ENCODE measurements around the gene AKAP11.

Gene AKAP11

GRCh38 chr13:42361701-42362100, 89.7 kb downstream of the AKAP11 start:
- no peaks in the 10 kb centered on the region for H3K27me3 ChIP-seq (ENCODE audit: insufficient read depth, low read length, poor library complexity)
- no peak overlapping the region for H3K4me3 ChIP-seq (ENCODE audit: low read depth in 1 of 2, low read length in 2 of 2)
- no peak for TF ChIP-seq EZH2 (IDR thresholded peaks at IDR 0.05; ENCODE audit: borderline replicate concordance, low read depth, low read length, severe bottlenecking)
- no peak for TF ChIP-seq CTCF (IDR thresholded peaks at IDR 0.05; ENCODE audit: borderline replicate concordance, extremely low read depth, low read length, poor library complexity, severe bottlenecking)
- no peak for DNase-seq
- no peak overlapping the region for H2AFZ ChIP-seq (ENCODE audit: low read depth, low read length)
- no peak overlapping the region for H3K27ac ChIP-seq (ENCODE audit: low read length)
- no peaks in the 10 kb centered on the region for H3K36me3 ChIP-seq (ENCODE audit: insufficient read depth, low read length)
- no peak for ATAC-seq (ENCODE audit: insufficient read depth, low read depth)
- no peaks in the 10 kb centered on the region for H4K20me1 ChIP-seq (ENCODE audit: insufficient read depth, low read length)
- no peaks in the 10 kb centered on the region for H3K9me3 ChIP-seq (ENCODE audit: insufficient read depth, low read length, severe bottlenecking)
- H3K4me2 ChIP-seq (ENCODE audit: insufficient read depth, low read length), result no peak overlapping the region
- H3K79me2 ChIP-seq (ENCODE audit: insufficient read depth, low read length), result no peaks in the 10 kb centered on the region
- H3K9ac ChIP-seq (ENCODE audit: low read depth, low read length), result no peak overlapping the region
- peaks cover 7% of the 10 kb centered on the region; the same call in 1 of the 2 replicates for H3K4me1 ChIP-seq (ENCODE audit: insufficient read depth, low read length)

- no peak for DNase-seq
- no peak for TF ChIP-seq EZH2 (IDR thresholded peaks at IDR 0.05; ENCODE audit: borderline replicate concordance, low read depth, low read length, severe bottlenecking)
- TF ChIP-seq CTCF (IDR thresholded peaks at IDR 0.05; ENCODE audit: borderline replicate concordance, extremely low read depth, low read length, poor library complexity, severe bottlenecking), result peak; percentile 42
- peak; percentile 75 for ATAC-seq (ENCODE audit: insufficient read depth, low read depth)
- Histone ChIP-seq H3K9me3 (ENCODE audit: insufficient read depth, low read length, severe bottlenecking) (no peaks in the 10 kb centered on the region), H2AFZ (ENCODE audit: low read depth, low read length) (no peak overlapping the region), H3K4me1 (ENCODE audit: insufficient read depth, low read length) (peaks cover 16% of the 10 kb centered on the region), H3K4me3 (ENCODE audit: low read depth in 1 of 2, low read length in 2 of 2) (no peak overlapping the region), H3K79me2 (ENCODE audit: insufficient read depth, low read length) (no peaks in the 10 kb centered on the region), H3K4me2 (ENCODE audit: insufficient read depth, low read length) (no peak overlapping the region), H3K36me3 (ENCODE audit: insufficient read depth, low read length) (no peaks in the 10 kb centered on the region), H3K9ac (ENCODE audit: low read depth, low read length) (no peak overlapping the region), H3K27me3 (ENCODE audit: insufficient read depth, low read length, poor library complexity) (no peaks in the 10 kb centered on the region), H4K20me1 (ENCODE audit: insufficient read depth, low read length) (no peaks in the 10 kb centered on the region), H3K27ac (ENCODE audit: low read length) (no peak overlapping the region)
Observed at GRCh38 chr13:42363941-42364612, 92.1 kb downstream of the AKAP11 start.

GRCh38 chr13:42364613-42365000, 92.7 kb downstream of the AKAP11 start:
- no peaks in the 10 kb centered on the region for H3K27me3 ChIP-seq (ENCODE audit: insufficient read depth, low read length, poor library complexity)
- TF ChIP-seq CTCF (IDR thresholded peaks at IDR 0.05; ENCODE audit: borderline replicate concordance, extremely low read depth, low read length, poor library complexity, severe bottlenecking) (no peak), EZH2 (IDR thresholded peaks at IDR 0.05; ENCODE audit: borderline replicate concordance, low read depth, low read length, severe bottlenecking) (no peak)
- no peaks in the 10 kb centered on the region for H3K9me3 ChIP-seq (ENCODE audit: insufficient read depth, low read length, severe bottlenecking)
- no peak overlapping the region for H3K27ac ChIP-seq (ENCODE audit: low read length)
- H3K9ac ChIP-seq (ENCODE audit: low read depth, low read length), result no peak overlapping the region
- no peak overlapping the region for H2AFZ ChIP-seq (ENCODE audit: low read depth, low read length)
- no peak overlapping the region for H3K4me2 ChIP-seq (ENCODE audit: insufficient read depth, low read length)
- ATAC-seq (ENCODE audit: insufficient read depth, low read depth) (peak; percentile 62), DNase-seq (no peak)
- H3K79me2 ChIP-seq (ENCODE audit: insufficient read depth, low read length), result no peaks in the 10 kb centered on the region
- H3K4me3 ChIP-seq (ENCODE audit: low read depth in 1 of 2, low read length in 2 of 2), result no peak overlapping the region
- no peaks in the 10 kb centered on the region for H3K36me3 ChIP-seq (ENCODE audit: insufficient read depth, low read length)
- H3K4me1 ChIP-seq (ENCODE audit: insufficient read depth, low read length), result peaks cover 16% of the 10 kb centered on the region
- H4K20me1 ChIP-seq (ENCODE audit: insufficient read depth, low read length), result no peaks in the 10 kb centered on the region

All from DND-41 (cell line).